Measurements from ENCODE around the gene PTPRM. TPM values are rescaled to one million over a fixed set of nuclear protein-coding genes. Genes with fewer than 3 reads are reported as not detected.

Gene PTPRM
- total RNA-seq, 1 experiment from 2014 or later, result 14.5 TPM

DNA sequence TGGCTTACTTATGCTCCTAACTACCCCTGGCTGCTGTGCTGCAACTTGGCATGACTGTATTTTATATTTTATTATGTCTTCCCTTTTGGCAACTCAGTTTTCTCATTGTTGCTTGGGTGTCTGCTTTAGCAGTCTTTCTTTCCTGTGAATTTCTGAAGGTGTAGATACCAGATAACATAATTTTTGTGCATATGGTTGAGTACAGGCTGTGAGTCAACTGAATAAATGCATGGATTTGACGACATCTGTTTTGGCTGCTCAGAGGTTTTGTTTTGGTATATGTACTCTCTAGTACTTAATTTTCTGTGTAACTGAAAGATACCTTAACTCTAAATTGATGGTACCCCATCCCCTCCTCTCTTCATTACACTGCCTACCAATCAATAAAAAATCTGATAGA lies 303.1 kb downstream of the PTPRM start:
- RAD21 ChIA-PET (ENCODE audit: low non-redundant PET in 1 of 2, low total read pairs in 2 of 2, uncharacterized antibody in 2 of 2, unreplicated experiment in 2 of 2), result no interaction called here
- no TSS peak for BruUV-seq (replicated peaks)
- Histone ChIP-seq H3K4me3 (replicated peaks in 1 of 2; ENCODE audit: low read depth in 1 of 2, low read length in 2 of 2) (no peak overlapping the region), H4K20me1 (ENCODE audit: insufficient read depth) (no peaks in the 10 kb centered on the region), H3K27ac (ENCODE audit: low read depth, low read length) (no peak overlapping the region), H3K4me2 (ENCODE audit: low read length) (no peak overlapping the region), H3K9me2 (ENCODE audit: insufficient read depth) (no peaks in the 10 kb centered on the region; the same call in 1 of the 2 replicates), H3K9ac (ENCODE audit: low read length) (no peak overlapping the region), H2AFZ (ENCODE audit: low read depth, low read length, poor library complexity, severe bottlenecking) (no peak overlapping the region), H3K9me3 (ENCODE audit: control insufficient read depth in 1 of 2, insufficient read depth in 1 of 2, low read depth in 1 of 2, low read length in 2 of 2) (no peaks in the 10 kb centered on the region), H3K4me1 (ENCODE audit: control insufficient read depth in 1 of 2, insufficient read depth in 2 of 2, low read length in 2 of 2) (peaks cover 10 to 15% of the 10 kb centered on the region in 2 experiments), H3K79me2 (ENCODE audit: insufficient read depth, low read length) (no peaks in the 10 kb centered on the region), H3K27me3 (ENCODE audit: insufficient read depth, low read length) (no peaks in the 10 kb centered on the region), H3K36me3 (ENCODE audit: control insufficient read depth in 1 of 2, insufficient read depth in 2 of 2, low read length in 2 of 2) (no peaks in the 10 kb centered on the region)
- DNase-seq (ENCODE audit: low read depth, low spot score), result no peak
- no peak for ATAC-seq
- intact Hi-C loops (cut with micrococcal nuclease), result no loop called here
- CTCF ChIA-PET, result no interaction called here
- POLR2A ChIA-PET, result no interaction called here
- TF ChIP-seq SP1 (IDR thresholded peaks at IDR 0.05; ENCODE audit: low read depth) (no peak), RAD21 (IDR thresholded peaks at IDR 0.05; ENCODE audit: low read depth) (no peak), SRF (IDR thresholded peaks at IDR 0.05; ENCODE audit: low read depth) (no peak), ZNF274 (IDR thresholded peaks at IDR 0.05; ENCODE audit: low read depth, low read length) (no peak), EZH2 (IDR thresholded peaks at IDR 0.05) (no peak), POLR2AphosphoS5 (IDR thresholded peaks at IDR 0.05; ENCODE audit: low read depth, low read length) (no peak)
- TF ChIP-seq, protein P1, sequence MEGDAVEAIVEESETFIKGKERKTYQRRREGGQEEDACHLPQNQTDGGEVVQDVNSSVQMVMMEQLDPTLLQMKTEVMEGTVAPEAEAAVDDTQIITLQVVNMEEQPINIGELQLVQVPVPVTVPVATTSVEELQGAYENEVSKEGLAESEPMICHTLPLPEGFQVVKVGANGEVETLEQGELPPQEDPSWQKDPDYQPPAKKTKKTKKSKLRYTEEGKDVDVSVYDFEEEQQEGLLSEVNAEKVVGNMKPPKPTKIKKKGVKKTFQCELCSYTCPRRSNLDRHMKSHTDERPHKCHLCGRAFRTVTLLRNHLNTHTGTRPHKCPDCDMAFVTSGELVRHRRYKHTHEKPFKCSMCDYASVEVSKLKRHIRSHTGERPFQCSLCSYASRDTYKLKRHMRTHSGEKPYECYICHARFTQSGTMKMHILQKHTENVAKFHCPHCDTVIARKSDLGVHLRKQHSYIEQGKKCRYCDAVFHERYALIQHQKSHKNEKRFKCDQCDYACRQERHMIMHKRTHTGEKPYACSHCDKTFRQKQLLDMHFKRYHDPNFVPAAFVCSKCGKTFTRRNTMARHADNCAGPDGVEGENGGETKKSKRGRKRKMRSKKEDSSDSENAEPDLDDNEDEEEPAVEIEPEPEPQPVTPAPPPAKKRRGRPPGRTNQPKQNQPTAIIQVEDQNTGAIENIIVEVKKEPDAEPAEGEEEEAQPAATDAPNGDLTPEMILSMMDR (IDR thresholded peaks at IDR 0.05 in 2 of 3, conservative IDR thresholded peaks at IDR 0.05 in 1 of 3; ENCODE audit: borderline replicate concordance in 1 of 3, insufficient read depth in 1 of 3, low read depth in 2 of 3, low read length in 2 of 3), result no peak
- TF ChIP-seq, protein P2, sequence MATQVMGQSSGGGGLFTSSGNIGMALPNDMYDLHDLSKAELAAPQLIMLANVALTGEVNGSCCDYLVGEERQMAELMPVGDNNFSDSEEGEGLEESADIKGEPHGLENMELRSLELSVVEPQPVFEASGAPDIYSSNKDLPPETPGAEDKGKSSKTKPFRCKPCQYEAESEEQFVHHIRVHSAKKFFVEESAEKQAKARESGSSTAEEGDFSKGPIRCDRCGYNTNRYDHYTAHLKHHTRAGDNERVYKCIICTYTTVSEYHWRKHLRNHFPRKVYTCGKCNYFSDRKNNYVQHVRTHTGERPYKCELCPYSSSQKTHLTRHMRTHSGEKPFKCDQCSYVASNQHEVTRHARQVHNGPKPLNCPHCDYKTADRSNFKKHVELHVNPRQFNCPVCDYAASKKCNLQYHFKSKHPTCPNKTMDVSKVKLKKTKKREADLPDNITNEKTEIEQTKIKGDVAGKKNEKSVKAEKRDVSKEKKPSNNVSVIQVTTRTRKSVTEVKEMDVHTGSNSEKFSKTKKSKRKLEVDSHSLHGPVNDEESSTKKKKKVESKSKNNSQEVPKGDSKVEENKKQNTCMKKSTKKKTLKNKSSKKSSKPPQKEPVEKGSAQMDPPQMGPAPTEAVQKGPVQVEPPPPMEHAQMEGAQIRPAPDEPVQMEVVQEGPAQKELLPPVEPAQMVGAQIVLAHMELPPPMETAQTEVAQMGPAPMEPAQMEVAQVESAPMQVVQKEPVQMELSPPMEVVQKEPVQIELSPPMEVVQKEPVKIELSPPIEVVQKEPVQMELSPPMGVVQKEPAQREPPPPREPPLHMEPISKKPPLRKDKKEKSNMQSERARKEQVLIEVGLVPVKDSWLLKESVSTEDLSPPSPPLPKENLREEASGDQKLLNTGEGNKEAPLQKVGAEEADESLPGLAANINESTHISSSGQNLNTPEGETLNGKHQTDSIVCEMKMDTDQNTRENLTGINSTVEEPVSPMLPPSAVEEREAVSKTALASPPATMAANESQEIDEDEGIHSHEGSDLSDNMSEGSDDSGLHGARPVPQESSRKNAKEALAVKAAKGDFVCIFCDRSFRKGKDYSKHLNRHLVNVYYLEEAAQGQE (IDR thresholded peaks at IDR 0.05; ENCODE audit: low read depth), result no peak

All from HCT116 (cell line).